GM12892 (cell line): ENCODE measurements around the gene ABHD12.

Experiments
- POLR2A ChIP-seq: IDR thresholded peaks from 2 replicates; pipeline ENCODE4 v1.6.1; 2011; ENCODE audit warnings: low read depth, low read length, control low read depth
- POLR2AphosphoS5 ChIP-seq: IDR thresholded peaks from 2 replicates; pipeline ENCODE4 v1.6.1; 2011; ENCODE audit warnings: low read depth, low read length, control low read depth

GRCh38 chr20:25364879-25365699, 25.5 kb downstream of the ABHD12 start:
- no peak for TF ChIP-seq POLR2AphosphoS5
- no peak for TF ChIP-seq POLR2A
